GM12864 (cell line): ENCODE results near the gene ITGB1.
A peak's percentile ranks its signal among the peaks of the same experiment; 100 is the strongest.

ENCODE experiments used
- DNase-seq: peaks from one replicate; pipeline ENCODE4 v3.0.0-alpha.2; 2011; ENCODE audit warnings: low read depth
- H3K4me3 ChIP-seq: 2 replicates; pipeline ENCODE4 v1.5.1; 2011; ENCODE audit warnings: mild to moderate bottlenecking, low read depth, low read length, control low read depth
- TF ChIP-seq, protein P1 (sequence below): IDR thresholded peaks from 2 replicates; pipeline ENCODE4 v1.5.1; 2011; ENCODE audit warnings: low read depth, mild to moderate bottlenecking, moderate library complexity, low read length, control low read depth, inconsistent platforms; ENCODE audit errors: missing control alignments

Gene ITGB1

DNA sequence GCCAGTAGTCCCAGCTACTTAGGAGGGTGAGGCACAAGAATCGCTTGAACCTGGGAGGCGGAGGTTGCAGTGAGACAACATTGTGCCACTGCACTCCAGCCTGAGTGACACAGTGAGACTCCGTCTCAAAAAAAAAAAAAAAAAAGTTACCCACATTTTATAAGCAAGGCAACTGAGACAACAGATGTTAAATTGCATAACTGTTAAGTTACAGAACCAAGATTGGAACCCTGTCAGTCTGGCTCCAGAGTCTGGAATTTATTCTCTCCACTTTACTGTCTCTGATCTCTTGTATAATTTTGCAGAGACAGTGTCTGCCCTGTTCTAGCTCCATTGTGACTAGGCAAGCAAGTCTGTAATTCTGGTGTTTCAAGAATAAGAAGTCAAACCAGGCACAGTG lies 6.2 kb upstream of the ITGB1 start:
- no peak for DNase-seq
- TF ChIP-seq, protein P1, sequence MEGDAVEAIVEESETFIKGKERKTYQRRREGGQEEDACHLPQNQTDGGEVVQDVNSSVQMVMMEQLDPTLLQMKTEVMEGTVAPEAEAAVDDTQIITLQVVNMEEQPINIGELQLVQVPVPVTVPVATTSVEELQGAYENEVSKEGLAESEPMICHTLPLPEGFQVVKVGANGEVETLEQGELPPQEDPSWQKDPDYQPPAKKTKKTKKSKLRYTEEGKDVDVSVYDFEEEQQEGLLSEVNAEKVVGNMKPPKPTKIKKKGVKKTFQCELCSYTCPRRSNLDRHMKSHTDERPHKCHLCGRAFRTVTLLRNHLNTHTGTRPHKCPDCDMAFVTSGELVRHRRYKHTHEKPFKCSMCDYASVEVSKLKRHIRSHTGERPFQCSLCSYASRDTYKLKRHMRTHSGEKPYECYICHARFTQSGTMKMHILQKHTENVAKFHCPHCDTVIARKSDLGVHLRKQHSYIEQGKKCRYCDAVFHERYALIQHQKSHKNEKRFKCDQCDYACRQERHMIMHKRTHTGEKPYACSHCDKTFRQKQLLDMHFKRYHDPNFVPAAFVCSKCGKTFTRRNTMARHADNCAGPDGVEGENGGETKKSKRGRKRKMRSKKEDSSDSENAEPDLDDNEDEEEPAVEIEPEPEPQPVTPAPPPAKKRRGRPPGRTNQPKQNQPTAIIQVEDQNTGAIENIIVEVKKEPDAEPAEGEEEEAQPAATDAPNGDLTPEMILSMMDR, result no peak
- no peak overlapping the region for H3K4me3 ChIP-seq

GRCh38 chr10:32963096-32963495 lies 5.1 kb upstream of the ITGB1 start:
- DNase-seq, result no peak
- TF ChIP-seq, protein P1, result no peak
- no peak overlapping the region for H3K4me3 ChIP-seq

DNA sequence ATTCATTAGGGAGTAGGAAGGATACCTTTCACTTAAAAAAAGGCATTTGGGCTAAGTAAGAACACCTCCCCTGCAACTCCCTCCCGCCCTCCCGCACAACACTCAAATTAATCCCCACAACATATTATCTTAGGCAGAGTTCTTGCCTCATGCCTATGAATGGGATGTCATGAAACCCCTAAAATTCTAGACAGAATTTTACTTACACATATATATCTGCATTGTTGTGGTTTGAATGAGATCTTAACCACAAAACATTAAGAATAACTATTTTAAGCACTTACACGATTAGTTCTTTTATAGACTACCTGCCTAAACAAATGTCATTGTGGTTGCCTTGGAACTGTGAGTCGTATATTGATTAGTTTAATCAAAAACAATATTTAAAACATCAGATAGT lies 4.5 kb upstream of the ITGB1 start:
- no peak overlapping the region for H3K4me3 ChIP-seq
- TF ChIP-seq, protein P1, result no peak
- no peak for DNase-seq

- H3K4me3 ChIP-seq, result no peak overlapping the region
- TF ChIP-seq, protein P1, result peak; percentile 7
- no peak for DNase-seq
These were observed 3.9 kb upstream of the ITGB1 start for GRCh38 chr10:32961895-32962369.

DNA sequence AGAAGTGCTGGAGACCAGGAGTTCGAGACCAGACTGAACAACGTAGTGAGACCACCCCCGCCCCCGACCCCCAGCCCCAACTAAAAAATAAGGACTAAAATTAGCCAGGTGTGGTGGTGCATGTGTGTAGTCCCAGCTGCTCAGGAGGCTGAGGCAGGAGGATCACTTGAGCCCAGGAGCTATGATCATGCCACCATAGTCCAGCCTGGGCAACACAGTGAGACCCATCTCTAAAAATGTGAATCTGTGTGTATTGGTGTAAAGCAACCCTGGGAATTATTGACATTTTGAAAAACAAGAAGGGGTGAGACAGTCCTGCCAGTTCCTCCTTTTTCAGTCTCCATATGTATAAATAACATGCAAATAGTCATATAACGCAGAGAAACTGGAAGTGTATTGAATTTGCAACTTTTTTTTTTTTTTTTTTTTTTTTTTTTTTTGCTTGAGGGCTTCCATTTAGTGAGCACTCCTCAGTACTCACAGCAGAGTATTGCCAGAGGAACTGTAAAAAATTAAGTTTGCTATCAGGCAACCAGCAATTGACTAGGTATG lies 3.4 kb upstream of the ITGB1 start:
- TF ChIP-seq, protein P1, result no peak
- DNase-seq, result no peak
- H3K4me3 ChIP-seq, result no peak overlapping the region

DNA sequence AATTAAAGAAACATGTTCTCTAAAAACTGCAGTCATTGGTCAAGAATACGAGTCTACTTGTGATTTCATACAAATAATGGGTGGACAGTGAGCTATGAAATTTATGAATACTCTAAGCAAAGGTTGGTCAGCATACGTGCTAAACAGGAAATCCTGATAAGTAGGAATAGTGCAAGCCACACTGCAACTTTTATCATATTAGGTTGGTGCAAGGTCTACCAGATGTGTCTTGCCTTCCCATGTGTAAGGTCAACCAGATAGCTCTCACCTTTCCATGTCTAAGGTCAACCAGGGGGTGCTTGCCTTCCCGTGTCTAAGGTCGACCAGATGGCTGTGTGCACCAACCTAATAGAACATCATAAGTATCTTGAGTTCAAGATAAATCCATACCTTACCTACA lies 2.0 kb upstream of the ITGB1 start:
- TF ChIP-seq, protein P1, result no peak
- DNase-seq, result no peak
- H3K4me3 ChIP-seq, result peak overlapping the region; percentile 7; the same call in 1 of the 2 replicates
